GM19099 (cell line): Measurements from ENCODE around the gene RELN.

ENCODE experiments used
- POLR2A ChIP-seq: IDR thresholded peaks from 3 replicates; pipeline ENCODE4 v1.6.1; 2011; ENCODE audit warnings: low read depth; ENCODE audit not compliant: insufficient read length; ENCODE audit errors: extremely low read depth

RELN gene

GRCh38 chr7:103772171-103772773 is 217.2 kb downstream of the RELN start:
- no peak for TF ChIP-seq POLR2A

GRCh38 chr7:103771294-103771693 is 218.2 kb downstream of the RELN start:
- TF ChIP-seq POLR2A: no peak

GRCh38 chr7:103766660-103767059 is 222.8 kb downstream of the RELN start:
- no peak for TF ChIP-seq POLR2A

- TF ChIP-seq POLR2A: no peak
Measured at GRCh38 chr7:103765901-103766300, 223.6 kb downstream of the RELN start.

DNA sequence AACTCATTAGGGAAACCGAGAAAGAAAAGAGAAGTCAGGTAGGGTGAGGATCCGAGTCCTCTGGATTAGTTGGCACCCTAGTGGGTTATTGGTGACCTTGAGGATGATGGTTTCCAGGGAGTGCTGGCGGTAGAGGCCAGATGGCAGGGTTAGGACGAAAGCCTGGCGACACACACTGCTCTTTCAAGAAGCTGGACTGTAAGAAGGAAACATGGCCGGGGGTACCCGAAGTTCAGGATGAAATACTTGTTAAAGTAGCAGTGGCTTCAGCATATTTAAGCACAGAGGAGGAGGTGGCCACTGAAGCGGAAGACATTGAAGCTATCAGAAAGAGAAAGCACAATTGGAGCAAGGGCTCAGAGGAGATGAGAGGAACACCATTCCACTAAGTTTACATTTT is 224.6 kb downstream of the RELN start:
- no peak for TF ChIP-seq POLR2A

DNA sequence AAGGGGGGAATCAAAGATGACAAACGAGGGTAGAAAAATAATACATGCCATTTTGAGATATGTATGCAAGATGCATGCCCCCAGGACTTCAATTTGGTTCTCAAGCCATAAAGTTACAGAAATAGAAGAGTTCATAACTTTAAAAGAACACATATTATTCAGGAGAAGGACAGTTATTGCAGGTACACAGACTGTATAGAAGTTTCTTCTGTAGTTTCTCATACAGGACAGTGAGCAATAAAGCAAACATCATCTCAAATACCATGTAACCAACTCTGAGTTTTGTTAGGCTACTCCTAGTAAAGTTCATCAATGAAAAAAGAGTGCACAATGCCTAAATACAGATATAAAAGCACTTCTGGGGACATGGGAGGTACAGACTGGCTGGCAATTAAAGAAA is 226.6 kb downstream of the RELN start:
- no peak for TF ChIP-seq POLR2A

DNA sequence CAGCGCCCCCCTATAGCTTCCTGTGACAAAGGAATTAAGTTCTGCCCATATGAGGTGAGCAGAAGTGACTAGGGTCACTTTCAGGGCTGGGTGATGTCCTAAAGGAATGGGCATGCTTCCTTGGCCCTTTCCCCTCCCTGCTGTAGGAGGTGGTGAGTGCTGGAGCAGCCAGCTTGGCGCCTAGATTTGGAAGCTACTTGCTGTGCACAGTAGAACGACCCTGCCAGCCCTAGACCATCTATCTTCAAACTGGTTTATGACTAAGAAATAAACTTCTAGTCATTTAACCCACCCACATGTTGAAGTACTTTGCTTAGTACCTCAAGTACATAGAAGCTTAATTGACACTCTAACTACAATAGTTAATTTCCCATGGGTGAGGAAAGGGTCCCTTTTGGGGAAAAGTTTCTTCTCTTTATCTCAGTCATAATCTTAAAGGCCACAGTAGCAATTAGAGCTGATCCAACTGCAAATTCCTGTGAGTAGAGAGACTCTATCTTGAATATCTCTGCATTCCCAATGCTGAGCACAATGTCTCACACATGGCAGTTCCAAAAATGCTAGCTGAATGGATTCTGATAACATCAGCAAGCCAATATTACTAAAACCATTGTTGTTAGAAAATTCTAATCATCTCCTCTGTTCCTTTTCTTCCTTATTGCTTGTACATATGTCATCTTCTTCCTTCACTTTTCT is 227.2 kb downstream of the RELN start:
- no peak for TF ChIP-seq POLR2A

GRCh38 chr7:103752995-103753394 is 236.5 kb downstream of the RELN start:
- TF ChIP-seq POLR2A: no peak

DNA sequence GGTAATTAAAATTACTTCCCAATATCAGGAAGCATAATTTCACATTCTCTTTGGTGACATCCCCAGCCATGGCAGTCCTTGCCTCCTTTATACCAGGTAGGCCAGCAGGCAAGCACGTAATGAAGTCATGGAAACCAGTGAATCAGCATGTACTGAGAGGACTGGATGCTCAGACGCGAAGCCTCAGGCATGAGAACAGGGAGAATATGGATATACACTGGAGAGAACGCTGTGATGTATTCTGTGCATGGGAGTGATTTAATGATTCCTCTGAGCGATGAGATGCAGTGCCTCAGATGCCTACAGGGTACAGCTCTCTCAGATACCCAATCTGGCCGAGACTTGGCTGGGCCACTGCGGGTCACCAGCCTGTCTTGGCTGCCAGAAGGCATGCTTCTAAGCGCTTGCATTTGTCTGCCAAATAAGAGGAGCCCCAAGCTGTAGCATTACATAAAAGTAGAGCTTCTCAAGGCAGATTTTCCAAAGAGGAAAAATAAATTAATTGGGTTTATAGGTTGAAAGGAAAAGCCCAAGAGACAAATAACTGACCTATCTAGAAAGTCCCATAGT is 238.1 kb downstream of the RELN start:
- TF ChIP-seq POLR2A: no peak

- no peak for TF ChIP-seq POLR2A
Measured at GRCh38 chr7:103748680-103749079, 240.8 kb downstream of the RELN start.

DNA sequence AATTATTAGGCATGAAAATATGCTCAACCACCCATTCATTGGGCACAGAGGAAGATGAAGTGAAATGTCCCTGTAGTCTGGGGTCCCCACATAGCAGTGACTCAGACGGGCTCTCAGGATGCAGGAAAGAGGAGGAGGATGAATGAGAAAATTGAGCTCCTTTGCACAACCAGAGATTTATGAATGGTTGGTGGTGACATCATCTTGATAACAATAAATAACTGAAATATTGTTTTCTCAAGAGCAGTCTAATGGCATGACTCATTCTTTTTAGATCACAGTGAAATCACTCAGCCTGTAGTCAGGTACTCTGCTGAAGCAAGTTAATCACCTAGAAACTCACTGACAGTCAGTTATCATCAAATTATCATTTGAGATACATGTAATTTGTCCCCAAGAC is 254.1 kb downstream of the RELN start:
- no peak for TF ChIP-seq POLR2A

GRCh38 chr7:103731169-103731568 is 258.3 kb downstream of the RELN start:
- TF ChIP-seq POLR2A: no peak

- TF ChIP-seq POLR2A: no peak
Measured at GRCh38 chr7:103729026-103729425, 260.4 kb downstream of the RELN start.

DNA sequence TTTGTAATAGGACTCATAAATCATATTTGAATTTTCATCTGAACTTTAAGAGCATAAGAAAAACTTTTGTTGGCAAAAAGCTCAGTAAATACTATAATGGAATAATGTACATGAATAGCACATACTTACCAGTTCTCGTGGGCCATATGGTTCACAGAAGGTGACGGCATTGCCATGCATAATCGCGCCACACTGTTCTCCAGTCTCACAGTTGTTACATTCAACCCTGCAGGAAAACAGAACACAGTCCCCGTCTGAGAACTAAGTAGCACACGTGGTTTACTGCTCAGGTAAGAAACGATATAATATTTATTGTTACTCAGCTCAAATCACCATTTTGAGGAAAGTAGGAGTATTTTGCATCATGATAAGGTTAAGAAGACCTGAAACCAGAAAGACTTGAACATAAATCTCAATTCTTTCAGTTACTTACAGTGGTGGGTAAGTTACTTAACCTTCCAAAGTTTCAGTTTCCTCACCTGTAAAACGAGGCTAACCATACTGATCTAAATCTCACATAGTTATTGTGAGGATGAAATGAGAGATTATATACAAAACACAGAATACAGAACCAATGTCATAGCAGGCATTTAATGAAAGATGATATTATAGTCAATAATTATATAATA is 261.4 kb downstream of the RELN start:
- no peak for TF ChIP-seq POLR2A

- no peak for TF ChIP-seq POLR2A
Measured at GRCh38 chr7:103719070-103719469, 270.4 kb downstream of the RELN start.
